Calu3 (cell line): ENCODE results near the gene SRGN. TPM values are rescaled to one million over a fixed set of nuclear protein-coding genes. Genes with fewer than 3 reads are reported as not detected.

Source experiments
- BruUV-seq: library from RNA; stranded (reverse); fragments of 400-500 nt; replicated peaks from 2 replicates; lab custom pipeline; 2021; lab: Mats Ljungman, UMichigan
- CTCF ChIA-PET: fragments of 300-600 bp; sonication (Branson Sonifier 250); formaldehyde crosslinking; loops from one replicate; lab custom pipeline; 2022; ENCODE audit warnings: antibody characterized with exemption; lab: Charles Lee
- DNase-seq: peaks from one replicate; pipeline ENCODE4 v3.0.0; 2022
- H3K27ac Mint-ChIP-seq: one replicate; pipeline ENCODE4 v1.8.0; 2022; ENCODE audit warnings: mixed read lengths; ENCODE audit not compliant: unreplicated experiment
- H3K27me3 Mint-ChIP-seq: one replicate; pipeline ENCODE4 v1.8.0; 2022; ENCODE audit warnings: mixed read lengths; ENCODE audit not compliant: unreplicated experiment
- H3K36me3 Mint-ChIP-seq: one replicate; pipeline ENCODE4 v1.8.0; 2022; ENCODE audit warnings: mild to moderate bottlenecking, moderate library complexity, mixed read lengths; ENCODE audit not compliant: insufficient read depth, unreplicated experiment
- H3K4me1 Mint-ChIP-seq: one replicate; pipeline ENCODE4 v1.8.0; 2022; ENCODE audit warnings: mild to moderate bottlenecking, low read depth, mixed read lengths; ENCODE audit not compliant: unreplicated experiment
- H3K4me3 Mint-ChIP-seq: one replicate; pipeline ENCODE4 v1.8.0; 2022; ENCODE audit warnings: mild to moderate bottlenecking, low read depth, moderate library complexity, mixed read lengths; ENCODE audit not compliant: unreplicated experiment
- H3K9me3 Mint-ChIP-seq: one replicate; pipeline ENCODE4 v1.8.0; 2022; ENCODE audit warnings: low read depth, mixed read lengths; ENCODE audit not compliant: unreplicated experiment
- intact Hi-C: fragments of 100-400 bp; cut with micrococcal nuclease; formaldehyde crosslinking; loops from one replicate; pipeline ENCODE4 v1.10.0; 2022; ENCODE audit not compliant: unreplicated experiment
- total RNA-seq: library from RNA; stranded (reverse); gene quantifications from 2 replicates; pipeline ENCODE4 v1.2.3, GENCODE V29; 2022
- TF ChIP-seq, protein P1 (sequence below): fragments of 200-600 bp; IDR thresholded peaks from one replicate; pipeline ENCODE4 v1.8.0; 2022; ENCODE audit warnings: antibody characterized with exemption; ENCODE audit not compliant: unreplicated experiment

The SRGN gene
- total RNA-seq, 1 experiment from 2014 or later = not detected

DNA sequence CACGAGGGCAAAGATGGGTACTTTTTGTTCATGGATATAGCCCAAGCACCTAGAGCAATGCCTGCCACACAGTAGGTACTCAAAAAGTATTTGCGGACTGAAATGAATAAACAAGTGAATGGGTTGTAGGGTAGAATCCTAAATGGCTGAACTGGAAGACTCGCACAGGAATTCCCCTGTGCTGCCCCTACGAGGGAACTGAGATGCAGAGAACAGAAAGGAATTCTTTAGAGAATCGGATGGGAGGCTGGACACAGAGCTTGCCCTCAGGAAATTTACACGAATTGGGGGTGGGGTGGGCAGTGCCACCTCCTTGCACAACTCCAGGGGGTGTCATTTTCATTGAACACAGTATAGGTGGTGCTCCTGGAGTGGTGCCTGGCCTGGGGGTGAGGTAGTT lies 35.2 kb upstream of the SRGN start:
- H3K36me3 Mint-ChIP-seq = no peaks in the 10 kb centered on the region
- peaks cover 13% of the 10 kb centered on the region for H3K27me3 Mint-ChIP-seq
- TF ChIP-seq, protein P1, sequence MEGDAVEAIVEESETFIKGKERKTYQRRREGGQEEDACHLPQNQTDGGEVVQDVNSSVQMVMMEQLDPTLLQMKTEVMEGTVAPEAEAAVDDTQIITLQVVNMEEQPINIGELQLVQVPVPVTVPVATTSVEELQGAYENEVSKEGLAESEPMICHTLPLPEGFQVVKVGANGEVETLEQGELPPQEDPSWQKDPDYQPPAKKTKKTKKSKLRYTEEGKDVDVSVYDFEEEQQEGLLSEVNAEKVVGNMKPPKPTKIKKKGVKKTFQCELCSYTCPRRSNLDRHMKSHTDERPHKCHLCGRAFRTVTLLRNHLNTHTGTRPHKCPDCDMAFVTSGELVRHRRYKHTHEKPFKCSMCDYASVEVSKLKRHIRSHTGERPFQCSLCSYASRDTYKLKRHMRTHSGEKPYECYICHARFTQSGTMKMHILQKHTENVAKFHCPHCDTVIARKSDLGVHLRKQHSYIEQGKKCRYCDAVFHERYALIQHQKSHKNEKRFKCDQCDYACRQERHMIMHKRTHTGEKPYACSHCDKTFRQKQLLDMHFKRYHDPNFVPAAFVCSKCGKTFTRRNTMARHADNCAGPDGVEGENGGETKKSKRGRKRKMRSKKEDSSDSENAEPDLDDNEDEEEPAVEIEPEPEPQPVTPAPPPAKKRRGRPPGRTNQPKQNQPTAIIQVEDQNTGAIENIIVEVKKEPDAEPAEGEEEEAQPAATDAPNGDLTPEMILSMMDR = no peak
- H3K4me3 Mint-ChIP-seq = no peak overlapping the region
- peaks cover 20% of the 10 kb centered on the region for H3K4me1 Mint-ChIP-seq
- no peak for DNase-seq
- no peaks in the 10 kb centered on the region for H3K9me3 Mint-ChIP-seq
- H3K27ac Mint-ChIP-seq = no peak overlapping the region
- intact Hi-C loops = no loop called here
- CTCF ChIA-PET = no interaction called here
- no TSS peak for BruUV-seq

DNA sequence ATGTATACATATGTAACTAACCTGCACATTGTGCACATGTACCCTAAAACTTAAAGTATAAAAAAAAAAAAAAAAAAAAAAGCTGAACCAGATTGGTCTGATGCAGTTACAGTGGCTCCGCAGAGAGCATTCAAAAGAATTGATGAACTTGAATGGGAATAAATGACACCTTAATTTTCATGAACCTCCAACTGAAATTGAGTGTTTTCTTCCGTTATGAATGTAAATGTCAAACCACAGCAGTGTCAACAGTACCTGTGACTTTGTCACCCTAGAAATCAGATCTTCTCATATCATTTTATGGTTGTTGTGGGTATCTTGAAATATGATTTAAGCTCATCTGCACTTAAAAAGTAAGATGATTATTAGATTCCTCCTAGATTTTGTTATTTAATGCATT lies 32.7 kb upstream of the SRGN start:
- BruUV-seq = no TSS peak
- TF ChIP-seq, protein P1 = no peak
- H3K36me3 Mint-ChIP-seq = no peaks in the 10 kb centered on the region
- no peak overlapping the region for H3K4me3 Mint-ChIP-seq
- peaks cover 13% of the 10 kb centered on the region for H3K27me3 Mint-ChIP-seq
- no peaks in the 10 kb centered on the region for H3K9me3 Mint-ChIP-seq
- intact Hi-C loops = no loop called here
- CTCF ChIA-PET = interaction anchor here (0.8 kb wide), 2 partner anchors 67 to 615 kb away, joined by 4 to 7 read pairs; no protein-coding TSS in a partner anchor
- H3K4me1 Mint-ChIP-seq = peaks cover 23% of the 10 kb centered on the region
- DNase-seq = no peak
- H3K27ac Mint-ChIP-seq = no peak overlapping the region

DNA sequence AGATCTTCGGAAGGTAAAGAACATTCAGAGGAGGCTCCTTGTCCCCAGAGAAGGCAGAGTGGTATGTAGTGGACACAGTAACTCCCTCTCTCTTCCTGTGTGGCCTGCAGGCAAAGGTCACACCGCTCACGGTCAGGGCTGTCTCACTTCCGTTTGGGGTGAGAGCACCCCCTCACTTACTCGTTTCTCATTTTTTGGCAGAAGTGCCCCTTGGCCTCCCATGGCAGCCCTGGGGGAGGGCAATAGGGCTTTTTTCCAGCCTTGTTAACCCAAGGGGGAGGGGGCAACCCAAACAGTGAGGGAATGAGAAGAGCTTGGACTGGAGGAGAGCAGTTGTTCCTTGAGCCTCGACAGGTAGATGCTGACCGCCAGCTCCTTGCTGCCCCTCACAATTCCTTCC lies 31.8 kb upstream of the SRGN start:
- DNase-seq = no peak
- Mint-ChIP-seq H3K27me3 (peaks cover 13% of the 10 kb centered on the region), H3K36me3 (peaks cover 3% of the 10 kb centered on the region), H3K4me1 (peaks cover 24% of the 10 kb centered on the region), H3K27ac (no peak overlapping the region), H3K9me3 (no peaks in the 10 kb centered on the region), H3K4me3 (no peak overlapping the region)
- CTCF ChIA-PET = interaction anchor here (0.6 kb wide), 1 partner anchor 415 kb away, joined by 6 read pairs; no protein-coding TSS in a partner anchor
- BruUV-seq = no TSS peak
- TF ChIP-seq, protein P1 = no peak
- intact Hi-C loops = no loop called here

DNA sequence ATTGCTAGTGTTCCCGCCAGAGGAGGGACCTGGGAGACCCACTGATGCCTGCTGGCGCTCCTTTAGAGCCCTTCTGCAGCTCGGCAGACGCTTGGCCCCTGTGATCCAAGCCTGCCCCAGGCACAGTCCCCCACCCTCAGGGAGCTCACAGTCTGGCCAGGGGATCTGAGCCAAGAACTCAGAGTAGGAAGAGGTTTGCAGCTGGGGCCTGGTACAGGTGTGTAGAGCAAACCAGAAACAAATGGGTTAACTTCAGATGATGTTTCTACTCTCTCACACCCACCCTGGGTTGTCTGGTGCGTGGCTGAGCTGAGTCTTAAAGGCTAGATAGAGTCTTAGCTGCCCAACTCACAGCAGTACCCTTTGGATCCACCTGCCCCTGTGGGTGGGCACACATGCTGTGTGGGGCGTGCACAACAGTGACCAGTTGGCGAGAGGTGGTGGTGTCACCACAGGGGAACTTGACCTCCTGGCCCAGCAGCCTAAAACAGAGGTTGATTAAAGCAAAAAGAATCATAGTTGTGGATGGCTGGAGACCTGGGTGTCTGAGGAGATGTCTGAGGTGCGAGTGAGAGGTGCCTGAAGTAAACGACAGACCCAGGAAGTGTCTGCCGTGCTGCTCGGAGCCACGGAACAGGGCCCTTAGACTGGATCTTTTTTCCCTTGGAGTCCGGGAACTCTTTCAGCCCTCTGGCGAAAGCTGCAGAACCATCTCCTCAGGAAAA lies 31.2 kb upstream of the SRGN start:
- H3K36me3 Mint-ChIP-seq = peaks cover 8% of the 10 kb centered on the region
- H3K4me1 Mint-ChIP-seq = peaks cover 29% of the 10 kb centered on the region
- BruUV-seq = no TSS peak
- CTCF ChIA-PET = no interaction called here
- TF ChIP-seq, protein P1 = no peak
- no peak overlapping the region for H3K27ac Mint-ChIP-seq
- intact Hi-C loops = no loop called here
- DNase-seq = no peak
- H3K9me3 Mint-ChIP-seq = no peaks in the 10 kb centered on the region
- peaks cover 7% of the 10 kb centered on the region for H3K27me3 Mint-ChIP-seq
- no peak overlapping the region for H3K4me3 Mint-ChIP-seq
